ENCODE measurements around the gene KRT8. TPM values are rescaled to one million over a fixed set of nuclear protein-coding genes. Genes with fewer than 3 reads are reported as not detected.
A peak's percentile ranks its signal among the peaks of the same experiment; 100 is the strongest.

The KRT8 gene
- total RNA-seq, 1 experiment from 2014 or later, result 1,655 TPM

DNA sequence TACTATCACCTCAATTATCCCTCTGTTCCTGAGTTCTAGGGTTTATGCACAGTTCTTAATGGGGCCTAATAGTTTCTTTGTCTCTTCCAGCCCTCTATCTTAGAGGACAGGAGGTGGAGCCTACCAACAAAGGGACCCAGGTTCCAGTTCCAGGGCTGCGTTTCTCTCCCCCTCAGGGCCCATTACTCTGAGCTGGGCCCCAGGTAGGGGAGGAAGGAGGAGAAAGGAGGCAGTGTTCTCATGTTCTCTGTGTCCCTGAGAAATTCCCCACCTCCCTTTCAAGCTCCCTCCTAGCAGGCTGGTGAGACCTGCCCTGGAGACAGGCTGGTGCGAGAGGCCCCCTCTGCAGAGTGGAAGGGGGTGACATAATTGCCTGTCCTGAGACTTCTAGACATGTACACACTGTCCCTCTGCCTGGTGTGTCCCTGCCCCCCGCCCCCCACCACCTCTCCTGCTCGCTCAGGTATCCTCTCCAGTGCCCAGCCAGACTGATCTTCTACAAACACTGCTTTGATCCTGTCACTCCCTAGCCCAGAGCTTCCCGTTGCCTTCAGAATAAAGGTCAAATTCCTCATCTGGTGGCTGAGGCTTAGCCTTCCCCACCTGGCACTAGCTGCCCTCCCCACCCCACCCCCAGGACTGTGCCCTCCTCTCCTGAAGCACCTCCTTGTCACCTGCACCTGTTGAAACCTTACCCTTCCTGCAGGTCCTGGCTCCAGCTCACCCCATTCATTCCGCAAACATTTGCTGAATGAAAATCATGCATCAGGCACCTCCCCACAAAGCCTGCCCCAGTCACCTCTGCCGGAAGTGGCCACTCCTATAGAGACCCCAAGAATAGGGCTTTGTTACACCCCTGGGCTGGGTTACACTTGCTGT, 21.1 kb upstream of the KRT8 start:
- peak; percentile 77 for TF ChIP-seq TCF7L2 (IDR thresholded peaks at IDR 0.05; ENCODE audit: borderline replicate concordance, extremely low read depth, insufficient read depth, insufficient read length)
- TF ChIP-seq POLR2AphosphoS5 (IDR thresholded peaks at IDR 0.05; ENCODE audit: low read depth, low read length), result peak; percentile 37; the same call in 1 of the 2 replicates
- TF ChIP-seq RAD21 (IDR thresholded peaks at IDR 0.05; ENCODE audit: low read depth), result no peak
- Histone ChIP-seq H3K4me3 (replicated peaks in 1 of 2; ENCODE audit: low read depth in 1 of 2, low read length in 2 of 2) (peak overlapping the region; percentile 13 to 51), H3K79me2 (ENCODE audit: insufficient read depth, low read length) (no peaks in the 10 kb centered on the region), H4K20me1 (ENCODE audit: insufficient read depth) (no peaks in the 10 kb centered on the region), H2AFZ (ENCODE audit: low read depth, low read length, poor library complexity, severe bottlenecking) (no peak overlapping the region), H3K27ac (ENCODE audit: low read depth, low read length) (peak overlapping the region; percentile 95), H3K4me2 (ENCODE audit: low read length) (peak overlapping the region; percentile 92), H3K9me2 (ENCODE audit: insufficient read depth) (no peaks in the 10 kb centered on the region), H3K4me1 (ENCODE audit: control insufficient read depth in 1 of 2, insufficient read depth in 2 of 2, low read length in 2 of 2) (peaks cover 69 to 96% of the 10 kb centered on the region in 2 experiments), H3K9ac (ENCODE audit: low read length) (peak overlapping the region; percentile 74), H3K36me3 (ENCODE audit: control insufficient read depth in 1 of 2, insufficient read depth in 2 of 2, low read length in 2 of 2) (no peaks in the 10 kb centered on the region), H3K27me3 (ENCODE audit: insufficient read depth, low read length) (no peaks in the 10 kb centered on the region), H3K9me3 (ENCODE audit: control insufficient read depth in 1 of 2, insufficient read depth in 1 of 2, low read depth in 1 of 2, low read length in 2 of 2) (no peaks in the 10 kb centered on the region)
- DNase-seq (ENCODE audit: low read depth, low spot score) (no peak), ATAC-seq (peak; percentile 46)
- POLR2A ChIA-PET, result interaction anchor here (0.7 to 14.5 kb wide), 14 partner anchors 8 to 778 kb away, joined by 3 to 262 read pairs (median 5); partner anchors contain the start of genes KRT18 and KRT8
- intact Hi-C loops (cut with micrococcal nuclease), result no loop called here
- RAD21 ChIA-PET (ENCODE audit: low non-redundant PET in 1 of 2, low total read pairs in 2 of 2, uncharacterized antibody in 2 of 2, unreplicated experiment in 2 of 2), result interaction anchor here (0.8 to 3.9 kb wide), 8 partner anchors 12 to 55 kb away, joined by 3 to 28 read pairs (median 6); partner anchors contain the start of gene KRT8 (in 2 of the 2)
- BruUV-seq (replicated peaks), result TSS peak; percentile 70
- CTCF ChIA-PET, result interaction anchor here (1.1 to 3.3 kb wide), 8 partner anchors 10 to 54 kb away, joined by 3 to 17 read pairs (median 6); partner anchors contain the start of gene KRT8
